Cardiac septum (tissue), 1 donor: ENCODE measurements around the gene TOM1. TPM values are rescaled to one million over a fixed set of nuclear protein-coding genes. Genes with fewer than 3 reads are reported as not detected.
"Not testable (repeated sequence)": the region's sequence is repeated elsewhere in the genome, so short reads cannot be mapped to it uniquely, and the experiment has no call there.

Source experiments
- DNase-seq: peaks from one replicate; pipeline ENCODE4 v3.0.0-alpha.2; 2020; ENCODE audit warnings: low spot score
- intact Hi-C: fragments of 100-400 bp; cut with DNase I; formaldehyde crosslinking; loops from one replicate; pipeline ENCODE4 v1.14.0; 2022
- microRNA-seq: library from miRNA; unstranded; fragments of <30 nt; microRNA quantifications from one replicate; pipeline ENCODE4 v1.2.0, GENCODE V29; 2020
- total RNA-seq: library from RNA; stranded (reverse); fragmentation: NEBNext Ultra II Directional; extraction: Animal tissue kit (Norgen Biotek cat#: 25700); gene quantifications from one replicate; pipeline ENCODE4 v1.2.1, GENCODE V29; 2021
- donor health status: DM: no; HTN: no; CAD: no.

Gene TOM1
- total RNA-seq, 1 donor from 2014 or later, result 37.5 TPM

DNA sequence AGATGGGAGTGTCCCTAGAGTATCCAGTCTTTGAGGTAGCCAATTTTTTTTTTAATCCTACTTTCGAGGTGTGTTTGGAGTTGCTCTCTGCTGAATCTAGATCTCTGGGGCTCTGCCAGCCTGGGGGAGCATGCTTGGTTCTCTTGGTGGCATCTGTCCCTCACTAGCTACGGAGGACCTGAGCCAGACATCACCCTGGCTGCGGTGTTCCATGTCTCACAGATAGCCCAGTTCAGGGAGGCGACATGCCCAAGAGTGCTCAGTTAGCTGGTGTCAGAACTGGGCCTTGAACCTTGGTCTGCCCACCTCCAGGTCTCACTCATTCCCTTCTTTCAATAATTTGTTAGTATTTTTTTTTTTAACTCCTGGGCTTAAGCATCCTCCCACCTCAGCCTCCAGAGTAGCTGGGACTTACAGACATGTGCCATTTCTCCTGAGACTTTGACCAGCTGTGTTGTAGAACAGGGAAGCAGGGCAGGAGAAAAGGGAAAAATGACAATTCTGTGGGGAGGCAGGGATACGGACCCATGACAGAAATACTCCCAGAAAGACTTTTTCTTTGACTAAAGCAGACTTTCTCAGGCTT lies 81.8 kb downstream of the TOM1 start:
- intact Hi-C loops, result loop anchor here (10.0 kb wide), 1 partner anchor 47 kb away; no protein-coding TSS in a partner anchor
- DNase-seq, result no peak

DNA sequence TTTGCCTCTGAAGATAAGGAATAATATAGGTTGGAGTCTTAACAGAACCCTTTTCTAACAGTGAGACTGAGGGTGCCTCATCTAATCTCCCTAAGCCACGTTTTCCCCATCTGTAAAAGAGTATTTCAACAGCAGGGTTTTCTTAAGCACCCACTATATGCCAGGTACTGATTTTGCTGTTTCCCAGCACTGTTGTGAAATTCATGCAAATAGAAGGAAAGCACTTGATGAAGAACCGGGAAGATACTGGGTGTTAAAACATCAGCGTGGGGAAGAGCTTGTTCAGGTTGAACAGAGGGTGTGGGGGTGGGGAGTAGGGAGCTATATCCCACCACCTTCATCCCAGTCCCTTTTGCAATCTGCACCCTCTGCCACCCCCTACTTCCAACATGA lies 84.0 kb downstream of the TOM1 start:
- intact Hi-C loops, result loop anchor here (10.0 kb wide), 1 partner anchor 49 kb away; no protein-coding TSS in a partner anchor

DNA sequence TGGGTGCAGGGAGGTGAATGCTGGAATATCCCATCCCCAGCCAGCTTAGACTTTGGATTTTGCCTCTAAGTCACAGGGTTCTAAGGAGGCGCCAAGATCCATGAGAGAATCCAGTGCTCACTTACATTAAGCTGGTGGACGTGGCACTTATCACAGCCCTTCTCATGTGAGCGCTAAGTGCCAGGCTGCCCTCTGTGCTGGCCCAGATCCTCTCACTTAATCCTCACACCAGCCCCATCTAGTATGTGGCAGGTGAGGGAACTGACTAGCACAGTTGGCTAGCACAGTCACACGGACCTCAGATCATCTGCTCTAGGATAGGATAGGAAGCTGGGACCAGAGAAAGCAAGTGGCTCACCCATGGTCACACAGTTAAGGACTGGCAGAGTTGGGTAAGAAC lies 84.8 kb downstream of the TOM1 start:
- intact Hi-C loops, result loop anchor here (10.0 kb wide), 1 partner anchor 50 kb away; no protein-coding TSS in a partner anchor
- no peak for DNase-seq

More for the DNA sequence above, 84.0 kb downstream of the TOM1 start:
- DNase-seq, result no peak

DNA sequence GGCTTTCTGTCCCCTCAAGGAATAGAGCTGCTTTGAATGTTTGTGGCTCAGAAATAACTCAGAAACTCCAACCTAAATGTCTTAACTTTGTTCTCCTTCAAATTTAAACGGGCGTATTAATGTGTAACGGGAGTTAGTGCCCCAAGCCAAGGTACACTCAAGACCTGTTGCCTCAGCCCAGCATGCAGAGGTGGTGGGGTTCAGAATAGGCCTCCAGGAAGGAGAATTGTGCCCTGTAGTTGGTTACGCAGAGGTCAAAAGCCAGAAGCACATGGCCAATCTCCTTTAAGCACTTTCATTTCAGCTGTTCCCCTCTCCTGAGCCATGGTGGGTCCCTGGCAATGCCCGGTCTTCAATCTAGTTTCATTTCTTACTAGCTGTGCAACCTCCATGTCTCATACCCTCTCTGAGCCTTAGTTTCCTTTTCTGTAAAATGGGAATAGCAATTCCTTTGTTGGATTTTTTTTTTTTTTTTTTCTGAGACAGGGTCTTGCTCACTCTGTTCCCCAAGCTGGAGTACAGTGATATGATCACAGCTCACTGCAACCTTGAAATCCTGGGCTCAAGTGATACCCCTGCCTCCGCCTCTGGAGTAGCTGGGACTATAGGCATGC lies 85.4 kb downstream of the TOM1 start:
- intact Hi-C loops, result loop anchor here (10.0 kb wide), 1 partner anchor 50 kb away; no protein-coding TSS in a partner anchor
- DNase-seq, result no peak

DNA sequence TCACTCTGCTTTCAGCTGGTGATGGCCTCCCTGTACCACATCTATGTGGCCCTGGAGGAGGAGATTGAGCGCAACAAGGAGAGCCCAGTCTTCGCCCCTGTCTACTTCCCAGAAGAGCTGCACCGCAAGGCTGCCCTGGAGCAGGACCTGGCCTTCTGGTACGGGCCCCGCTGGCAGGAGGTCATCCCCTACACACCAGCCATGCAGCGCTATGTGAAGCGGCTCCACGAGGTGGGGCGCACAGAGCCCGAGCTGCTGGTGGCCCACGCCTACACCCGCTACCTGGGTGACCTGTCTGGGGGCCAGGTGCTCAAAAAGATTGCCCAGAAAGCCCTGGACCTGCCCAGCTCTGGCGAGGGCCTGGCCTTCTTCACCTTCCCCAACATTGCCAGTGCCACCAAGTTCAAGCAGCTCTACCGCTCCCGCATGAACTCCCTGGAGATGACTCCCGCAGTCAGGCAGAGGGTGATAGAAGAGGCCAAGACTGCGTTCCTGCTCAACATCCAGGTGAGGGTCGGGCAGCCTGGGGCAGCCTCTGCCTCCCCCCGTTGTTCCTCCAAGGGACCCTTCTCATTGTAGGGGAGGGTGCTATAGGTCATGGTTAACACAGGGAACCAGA lies 87.1 kb downstream of the TOM1 start:
- no peak for DNase-seq
- intact Hi-C loops, result loop anchor here (10.0 kb wide), 1 partner anchor 52 kb away; no protein-coding TSS in a partner anchor

DNA sequence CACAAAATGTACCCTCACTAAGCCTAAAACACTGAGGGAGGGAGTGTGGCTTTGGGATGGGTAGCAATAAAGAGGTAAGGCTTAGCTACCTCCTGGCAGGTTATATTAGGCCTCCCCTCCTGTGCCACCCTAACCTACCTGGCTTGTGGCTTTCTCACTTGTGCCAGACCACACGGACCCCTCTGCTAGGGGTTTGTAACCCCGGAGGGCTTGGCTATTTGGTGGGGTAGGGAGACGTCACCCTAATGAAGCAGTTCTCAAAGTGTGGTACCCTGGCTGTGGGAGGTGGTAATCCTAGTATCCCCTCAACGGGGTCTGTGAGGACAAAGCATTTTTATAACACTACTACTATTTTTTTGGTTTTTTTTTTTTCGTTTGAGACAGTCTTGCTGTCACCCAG lies 91.2 kb downstream of the TOM1 start:
- intact Hi-C loops, result no loop called here
- DNase-seq, result no peak

DNA sequence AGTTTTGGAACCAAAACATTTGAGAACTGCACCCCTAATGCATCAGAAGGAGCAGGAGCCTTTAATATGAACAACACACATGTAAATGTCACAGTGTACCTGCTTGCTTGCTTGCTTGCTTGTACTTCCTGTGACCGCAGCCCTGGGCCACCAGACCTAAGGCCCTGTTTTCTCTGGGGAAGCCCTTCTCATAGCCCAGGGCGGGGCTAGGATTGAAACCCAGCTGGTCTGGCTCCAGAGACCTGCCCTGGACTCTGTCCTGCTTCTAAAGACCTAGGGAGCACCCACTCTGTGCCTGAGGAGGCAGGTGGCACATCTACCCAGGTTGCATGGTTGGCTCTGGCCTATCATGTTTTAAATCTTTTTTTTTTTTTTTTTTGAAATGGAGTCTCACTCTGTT lies 92.7 kb downstream of the TOM1 start:
- intact Hi-C loops, result no loop called here
- DNase-seq, result no peak

DNA sequence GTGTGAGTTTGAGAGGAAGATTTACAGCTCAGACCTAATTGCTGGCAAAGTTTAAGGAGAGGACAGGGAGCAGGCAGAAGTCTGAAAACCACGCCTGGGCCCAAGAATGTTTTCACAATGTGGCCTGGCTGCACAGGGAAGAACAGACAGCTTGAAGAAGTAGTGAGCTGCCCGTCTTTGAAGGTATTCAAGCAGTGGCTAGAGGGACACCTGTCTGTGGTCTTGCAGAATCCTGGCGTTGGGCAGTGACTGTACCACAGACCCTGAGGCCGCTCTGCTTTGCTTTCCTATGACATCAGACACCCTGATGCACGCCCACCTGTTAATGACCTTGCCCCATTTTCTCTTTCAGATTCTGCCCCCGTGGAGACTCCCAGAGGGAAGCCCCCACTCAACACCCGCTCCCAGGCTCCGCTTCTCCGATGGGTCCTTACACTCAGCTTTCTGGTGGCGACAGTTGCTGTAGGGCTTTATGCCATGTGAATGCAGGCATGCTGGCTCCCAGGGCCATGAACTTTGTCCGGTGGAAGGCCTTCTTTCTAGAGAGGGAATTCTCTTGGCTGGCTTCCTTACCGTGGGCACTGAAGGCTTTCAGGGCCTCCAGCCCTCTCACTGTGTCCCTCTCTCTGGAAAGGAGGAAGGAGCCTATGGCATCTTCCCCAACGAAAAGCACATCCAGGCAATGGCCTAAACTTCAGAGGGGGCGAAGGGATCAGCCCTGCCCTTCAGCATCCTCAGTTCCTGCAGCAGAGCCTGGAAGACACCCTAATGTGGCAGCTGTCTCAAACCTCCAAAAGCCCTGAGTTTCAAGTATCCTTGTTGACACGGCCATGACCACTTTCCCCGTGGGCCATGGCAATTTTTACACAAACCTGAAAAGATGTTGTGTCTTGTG lies 93.7 kb downstream of the TOM1 start:
- DNase-seq, result no peak
- intact Hi-C loops, result no loop called here

DNA sequence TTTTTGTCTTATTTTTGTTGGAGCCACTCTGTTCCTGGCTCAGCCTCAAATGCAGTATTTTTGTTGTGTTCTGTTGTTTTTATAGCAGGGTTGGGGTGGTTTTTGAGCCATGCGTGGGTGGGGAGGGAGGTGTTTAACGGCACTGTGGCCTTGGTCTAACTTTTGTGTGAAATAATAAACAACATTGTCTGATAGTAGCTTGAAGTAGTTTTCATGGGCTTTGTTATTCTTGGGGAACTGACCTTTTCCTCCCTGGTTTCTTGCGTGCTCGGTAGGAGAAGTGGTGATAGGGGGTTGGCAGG lies 94.3 kb downstream of the TOM1 start:
- DNase-seq, result no peak
- intact Hi-C loops, result no loop called here

DNA sequence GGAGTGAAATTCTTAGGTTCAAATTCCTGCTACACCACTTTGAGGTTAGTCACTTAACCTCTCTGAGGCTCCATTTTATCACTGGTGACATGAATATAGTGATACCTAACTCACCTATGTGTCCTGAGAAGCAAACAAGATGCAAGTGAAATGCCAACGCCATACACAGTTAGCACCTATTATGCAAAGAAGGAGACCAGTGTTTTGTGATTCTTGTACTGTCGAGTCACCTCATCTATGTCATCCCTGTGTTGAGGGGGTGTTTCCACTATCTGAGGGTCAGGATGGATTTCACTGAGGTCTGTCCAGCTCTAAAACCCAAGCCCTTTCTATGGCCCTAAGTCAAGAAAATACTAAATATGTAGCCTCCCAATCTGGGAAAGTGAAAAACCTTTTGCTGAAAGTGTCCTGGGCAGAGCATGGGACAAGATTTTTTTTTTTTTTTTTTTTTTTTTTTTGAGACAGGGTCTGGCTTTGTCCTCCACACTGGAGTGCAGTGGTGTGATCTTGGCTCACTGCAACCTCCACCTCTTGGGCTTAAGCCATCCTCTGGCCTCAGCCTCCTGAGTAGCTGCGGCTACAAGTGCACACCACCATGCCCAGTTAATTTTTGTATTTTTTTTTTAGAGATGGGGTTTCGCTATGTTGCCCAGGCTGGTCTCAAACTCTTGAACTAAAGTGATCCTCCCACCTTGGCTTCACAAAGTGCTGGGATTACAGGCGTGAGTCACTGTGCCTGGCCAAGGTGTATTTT lies 95.3 kb downstream of the TOM1 start:
- DNase-seq, result no peak
- intact Hi-C loops, result no loop called here

DNA sequence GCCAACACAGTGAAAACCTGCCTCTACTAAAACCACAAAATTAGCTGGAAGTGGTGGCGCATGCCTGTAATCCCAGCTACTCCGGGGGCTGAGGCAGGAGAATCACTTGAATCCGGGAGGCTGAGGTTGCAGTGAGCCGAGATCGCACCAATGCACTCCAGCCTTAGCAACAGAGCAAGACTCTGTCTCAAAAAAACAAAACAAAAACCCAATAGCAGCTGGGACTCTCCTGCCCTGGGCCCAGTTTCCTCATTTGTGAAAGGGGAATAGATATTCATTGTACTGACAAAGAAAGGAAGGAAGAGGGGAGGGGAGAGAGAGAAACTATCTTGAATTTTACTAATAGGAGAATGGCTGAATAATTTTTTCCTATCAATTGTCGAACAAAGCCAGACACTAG lies 96.9 kb downstream of the TOM1 start:
- intact Hi-C loops, DNase-seq: not testable (repeated sequence)

DNA sequence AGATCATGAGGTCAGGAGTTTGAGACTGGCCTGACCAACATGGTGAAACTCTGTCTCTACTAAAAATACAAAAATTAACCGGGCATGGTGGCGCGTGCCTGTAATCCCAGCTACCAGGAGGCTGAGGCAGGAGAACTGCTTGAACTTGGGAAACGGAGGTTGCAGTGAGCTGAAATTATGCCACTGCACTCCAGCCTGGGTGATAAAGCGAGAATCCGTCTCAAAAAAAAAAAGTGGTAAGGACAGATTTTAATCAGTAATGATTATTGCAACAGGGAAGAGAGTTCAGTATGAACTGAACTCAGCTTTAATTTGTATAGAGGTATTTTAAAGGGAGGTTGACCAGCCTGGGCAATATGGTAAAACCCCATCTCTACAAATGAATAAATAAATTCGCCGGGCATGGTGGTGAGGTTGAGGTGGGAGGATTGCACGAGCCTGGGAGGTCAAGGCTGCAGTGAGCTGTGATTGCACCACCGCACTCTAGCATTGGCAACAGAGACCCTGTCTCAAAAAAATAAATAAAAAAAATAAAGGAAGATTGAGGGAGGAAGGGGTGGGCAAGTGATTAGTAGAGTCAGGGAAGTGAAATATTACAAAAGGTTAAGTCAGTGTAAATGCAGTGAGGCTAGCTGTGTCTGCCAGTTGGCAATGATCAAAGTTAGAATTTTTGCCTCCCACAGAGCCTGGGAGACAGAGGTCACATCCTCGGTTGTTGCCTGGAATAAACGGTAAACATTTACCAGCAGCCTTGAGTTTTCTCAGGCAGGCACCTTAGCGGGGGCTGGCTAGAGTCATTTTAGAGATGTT lies 97.6 kb downstream of the TOM1 start:
- intact Hi-C loops, result no loop called here

More for the DNA sequence above, 97.6 kb downstream of the TOM1 start:
- no peak for DNase-seq

Small RNAs within 50 kb of the gene (microRNA-seq; reads per million reads assigned to microRNA genes)
- gene MIR3909 (1.8 reads per million), gene MIR6069 (not detected)

Other genes with a start within 250 kb of the TOM1 start
- not detected for gene ISX, start 233.7 kb upstream of the TOM1 start, total RNA-seq
- gene HMGXB4, start 42.4 kb upstream of the TOM1 start, total RNA-seq, result 10.7 TPM
- 17.3 TPM for gene HMOX1, start 81.2 kb downstream of the TOM1 start, total RNA-seq
- 9.0 TPM for gene MCM5, start 100.2 kb downstream of the TOM1 start, total RNA-seq
- gene RASD2, start 240.9 kb downstream of the TOM1 start, total RNA-seq, result 3.5 TPM